Endodermal cell (in vitro differentiated cells): Measurements from ENCODE around the gene BMP7. TPM values are rescaled to one million over a fixed set of nuclear protein-coding genes. Genes with fewer than 3 reads are reported as not detected.
"Not testable (repeated sequence)": the region's sequence is repeated elsewhere in the genome, so short reads cannot be mapped to it uniquely, and the experiment has no call there.

Experiments used
- DNase-seq: peaks from one replicate; pipeline ENCODE4 v3.0.0-alpha.2; 2017
- H3K27ac ChIP-seq: 2 replicates; pipeline ENCODE4 v1.5.1; 2013; ENCODE audit warnings: mild to moderate bottlenecking, low read depth, low read length, moderate library complexity
- H3K27me3 ChIP-seq: 2 replicates; pipeline ENCODE4 v1.6.1; 2013; ENCODE audit warnings: mild to moderate bottlenecking, low read length, moderate library complexity; ENCODE audit not compliant: insufficient read depth, control insufficient read depth, poor library complexity, severe bottlenecking
- H3K36me3 ChIP-seq: 2 replicates; pipeline ENCODE4 v1.7.0; 2013; ENCODE audit warnings: mild to moderate bottlenecking, low read length, moderate library complexity; ENCODE audit not compliant: control insufficient read depth, insufficient read depth
- H3K4me1 ChIP-seq: one replicate; pipeline ENCODE4 v1.7.0; 2013; ENCODE audit warnings: low read length; ENCODE audit not compliant: control insufficient read depth, insufficient read depth
- H3K4me3 ChIP-seq: 2 replicates; pipeline ENCODE4 v1.5.1; 2013; ENCODE audit warnings: mild to moderate bottlenecking, low read length, moderate library complexity
- H3K9ac ChIP-seq: 2 replicates; pipeline ENCODE4 v1.6.1; 2013; ENCODE audit warnings: mild to moderate bottlenecking, low read length, moderate library complexity; ENCODE audit not compliant: poor library complexity, severe bottlenecking; ENCODE audit errors: extremely low read depth
- H3K9me3 ChIP-seq: 2 replicates; pipeline ENCODE4 v1.6.1; 2013; ENCODE audit warnings: mild to moderate bottlenecking, low read length, moderate library complexity; ENCODE audit not compliant: control insufficient read depth
- H3K27ac Mint-ChIP-seq: 2 replicates; pipeline ENCODE4 v1.8.0; 2020; ENCODE audit warnings: mixed read lengths
- H3K27me3 Mint-ChIP-seq: 2 replicates; pipeline ENCODE4 v1.8.0; 2021; ENCODE audit warnings: mild to moderate bottlenecking, mixed read lengths; ENCODE audit not compliant: insufficient read depth
- H3K36me3 Mint-ChIP-seq: 2 replicates; pipeline ENCODE4 v1.8.0; 2020; ENCODE audit warnings: low read depth, mixed read lengths
- H3K4me1 Mint-ChIP-seq: 2 replicates; pipeline ENCODE4 v1.8.0; 2020; ENCODE audit warnings: mixed read lengths
- H3K4me3 Mint-ChIP-seq: 2 replicates; pipeline ENCODE4 v1.8.0; 2020; ENCODE audit warnings: mild to moderate bottlenecking, moderate library complexity, mixed read lengths
- H3K9me3 Mint-ChIP-seq: 2 replicates; pipeline ENCODE4 v1.8.0; 2020; ENCODE audit warnings: mild to moderate bottlenecking, mixed read lengths
- CTCF ChIP-seq: fragments of 200-600 bp; sonication (generic); conservative IDR thresholded peaks from 2 replicates; pipeline ENCODE4 v1.5.0; 2021; ENCODE audit warnings: antibody characterized with exemption, mild to moderate bottlenecking
- WGBS, 2 experiments: methylation state at CpG; one replicate each; pipeline versions ENCODE4 v1.1.5 to v1.1.7; 2013; ENCODE audit warnings: missing lambda C conversion rate in 2 of 2, mixed read lengths in 1 of 2; ENCODE audit not compliant: insufficient coverage in 1 of 2, insufficient read length in 1 of 2; 5-methylcytosine and 5-hydroxymethylcytosine counted together
- total RNA-seq, 2 donors: library from RNA; stranded (reverse); fragmentation: NEBNext Ultra II Directional in 1 of 2; extraction: Animal tissue kit (Norgen Biotek cat#: 25700) in 1 of 2; gene quantifications; 2 replicates in 1 of 2; 3 replicates in 1 of 2; pipeline ENCODE4 v1.2.1, GENCODE V29; 2021

Gene BMP7
- total RNA-seq, 2 donors from 2014 or later, result 45.6 to 49.6 TPM

GRCh38 chr20:57159193-57159851 lies 107.1 kb downstream of the BMP7 start:
- H3K9me3 Mint-ChIP-seq, result peaks cover 6% of the 10 kb centered on the region
- no peak for TF ChIP-seq CTCF
- peaks cover 8% of the 10 kb centered on the region for H3K4me1 Mint-ChIP-seq
- no peaks in the 10 kb centered on the region for H3K4me1 ChIP-seq
- no peak overlapping the region for H3K4me3 ChIP-seq
- DNase-seq, result no peak
- no peaks in the 10 kb centered on the region for H3K36me3 Mint-ChIP-seq
- no peak overlapping the region for H3K27ac Mint-ChIP-seq
- peaks cover 1% of the 10 kb centered on the region for H3K9me3 ChIP-seq
- 84 to 88% methylated on average over 7 to 13 of the region's 13 CpGs for WGBS, 2 experiments
- H3K36me3 ChIP-seq, result no peaks in the 10 kb centered on the region
- H3K27ac ChIP-seq, result no peak overlapping the region
- H3K9ac ChIP-seq, result no peak overlapping the region
- H3K27me3 Mint-ChIP-seq, result peaks cover 3% of the 10 kb centered on the region
- no peak overlapping the region for H3K4me3 Mint-ChIP-seq
- H3K27me3 ChIP-seq, result no peaks in the 10 kb centered on the region

- Histone ChIP-seq H3K27ac (no peak overlapping the region), H3K4me1 (no peaks in the 10 kb centered on the region)
These were observed 108.0 kb downstream of the BMP7 start for GRCh38 chr20:57158474-57158873.

DNA sequence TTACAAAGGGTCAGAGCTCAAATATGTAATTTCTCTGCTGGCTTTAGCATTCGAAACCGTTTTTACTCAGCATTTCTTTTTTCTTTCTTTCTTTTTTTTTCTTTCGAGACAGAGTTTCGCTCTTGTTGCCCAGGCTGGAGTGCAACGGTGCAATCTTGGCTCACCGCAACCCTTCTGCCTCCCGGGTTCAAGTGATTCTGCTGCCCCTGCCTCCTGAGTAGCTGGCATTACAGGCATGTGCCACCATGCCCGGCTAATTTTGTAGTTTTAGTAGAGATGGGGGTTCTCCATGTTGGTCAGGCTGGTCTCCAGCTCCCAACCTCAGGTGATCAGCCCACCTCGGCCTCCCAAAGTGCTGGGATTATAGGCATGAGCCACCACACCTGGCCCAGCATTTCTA lies 108.7 kb downstream of the BMP7 start:
- DNase-seq, H3K27me3 ChIP-seq, H3K4me3 Mint-ChIP-seq, H3K9me3 Mint-ChIP-seq, H3K27ac ChIP-seq, H3K9me3 ChIP-seq, H3K27me3 Mint-ChIP-seq, H3K36me3 ChIP-seq, H3K4me1 ChIP-seq, H3K27ac Mint-ChIP-seq, H3K9ac ChIP-seq, H3K4me3 ChIP-seq, H3K36me3 Mint-ChIP-seq, H3K4me1 Mint-ChIP-seq: not testable (repeated sequence)
- WGBS, 2 experiments, result 79 to 92% methylated on average over 7 to 9 of the region's 9 CpGs

More at GRCh38 chr20:57158474-57158873, 108.0 kb downstream of the BMP7 start:
- no peak for TF ChIP-seq CTCF
- Mint-ChIP-seq H3K27me3 (peaks cover 3% of the 10 kb centered on the region), H3K4me3 (no peak overlapping the region), H3K36me3 (no peaks in the 10 kb centered on the region), H3K27ac (no peak overlapping the region), H3K4me1 (peaks cover 8% of the 10 kb centered on the region), H3K9me3 (no peaks in the 10 kb centered on the region)
- Histone ChIP-seq H3K4me3 (no peak overlapping the region), H3K27me3 (no peaks in the 10 kb centered on the region), H3K36me3 (no peaks in the 10 kb centered on the region), H3K9ac (no peak overlapping the region), H3K9me3 (no peaks in the 10 kb centered on the region)
- DNase-seq, result no peak
- 92 to 99% methylated on average over 7 of the region's 7 CpGs for WGBS, 2 experiments
